PC-9 (cell line): ENCODE measurements around the gene DYNC1I2. TPM values are rescaled to one million over a fixed set of nuclear protein-coding genes. Genes with fewer than 3 reads are reported as not detected.

ENCODE experiments used
- Bru-seq: library from RNA; stranded (reverse); fragments of 400-500 nt; gene quantifications from one replicate; lab custom pipeline; 2021; lab: Mats Ljungman, UMichigan
- BruChase-seq, 2 experiments: library from RNA; stranded (reverse); fragments of 400-500 nt; gene quantifications; one replicate each; lab custom pipeline; 2021; lab: Mats Ljungman, UMichigan
- BruUV-seq: library from RNA; stranded (reverse); fragments of 400-500 nt; replicated peaks from 2 replicates; lab custom pipeline; 2021; lab: Mats Ljungman, UMichigan
- CTCF ChIA-PET: fragments of 300-600 bp; sonication (Branson Sonifier 250); formaldehyde crosslinking; loops from one replicate; lab custom pipeline; 2022; ENCODE audit warnings: antibody characterized with exemption; lab: Charles Lee
- POLR2A ChIA-PET: fragments of 300-600 bp; sonication (Branson Sonifier 250); formaldehyde crosslinking; loops from one replicate; lab custom pipeline; 2022; ENCODE audit warnings: antibody characterized with exemption; ENCODE audit not compliant: unreplicated experiment; lab: Charles Lee
- DNase-seq, 2 experiments: peaks; one replicate each; pipeline versions ENCODE4 v3.0.0 to v3.0.0-alpha.2; 2015 to 2022; ENCODE audit warnings: mixed read lengths in 1 of 2
- H2AFZ ChIP-seq: fragments of 200-600 bp; sonication (generic); 2 replicates; pipeline ENCODE4 v1.8.1; 2017; ENCODE audit warnings: antibody characterized with exemption
- H3F3A ChIP-seq: fragments of 200-600 bp; sonication (generic); 2 replicates; pipeline ENCODE4 v1.8.1; 2017; ENCODE audit warnings: antibody characterized with exemption, mild to moderate bottlenecking, low read depth; ENCODE audit not compliant: insufficient read depth
- H3K27ac ChIP-seq: fragments of 200-600 bp; sonication (generic); 2 replicates; pipeline ENCODE4 v1.6.1; 2016; ENCODE audit warnings: mixed run types
- H3K27me3 ChIP-seq: fragments of 200-600 bp; sonication (generic); 2 replicates; pipeline ENCODE4 v1.6.1; 2016; ENCODE audit warnings: low read depth, mixed run types; ENCODE audit not compliant: insufficient read depth
- H3K36me3 ChIP-seq: fragments of 200-600 bp; sonication (generic); 2 replicates; pipeline ENCODE4 v1.6.1; 2016; ENCODE audit warnings: low read depth, mixed run types
- H3K4me1 ChIP-seq: fragments of 200-600 bp; sonication (generic); replicated peaks from 2 replicates; pipeline ENCODE4 v1.6.1; 2016; ENCODE audit warnings: mixed run types; ENCODE audit not compliant: insufficient read depth
- H3K4me2 ChIP-seq: fragments of 200-600 bp; sonication (generic); 2 replicates; pipeline ENCODE4 v1.6.1; 2017; ENCODE audit warnings: mixed run types
- H3K4me3 ChIP-seq: fragments of 200-600 bp; sonication (generic); 2 replicates; pipeline ENCODE4 v1.6.1; 2016; ENCODE audit warnings: mixed run types
- H3K79me2 ChIP-seq: fragments of 200-600 bp; sonication (generic); 2 replicates; pipeline ENCODE4 v1.6.1; 2017; ENCODE audit warnings: low read depth, mixed run types
- H3K9me2 ChIP-seq: fragments of 200-600 bp; sonication (generic); 2 replicates; pipeline ENCODE4 v1.8.1; 2017; ENCODE audit warnings: mild to moderate bottlenecking; ENCODE audit not compliant: insufficient read depth
- H3K9me3 ChIP-seq: fragments of 200-600 bp; sonication (generic); 2 replicates; pipeline ENCODE4 v1.8.1; 2016; ENCODE audit warnings: low read depth; ENCODE audit not compliant: insufficient read depth
- H4K20me1 ChIP-seq: fragments of 200-600 bp; sonication (generic); 2 replicates; pipeline ENCODE4 v1.8.1; 2017; ENCODE audit not compliant: insufficient read depth
- EZH2 ChIP-seq: fragments of 200-600 bp; sonication (generic); IDR thresholded peaks from 2 replicates; pipeline ENCODE4 v1.8.0; 2017; ENCODE audit warnings: antibody characterized with exemption, low read depth
- intact Hi-C: fragments of 100-400 bp; cut with micrococcal nuclease; formaldehyde crosslinking; loops from one replicate; pipeline ENCODE4 v1.10.0; 2022; ENCODE audit not compliant: unreplicated experiment
- long read RNA-seq: library from polyadenylated mRNA; stranded (forward); transcript quantifications from one replicate; pipeline ENCODE4 v2.0.0, GENCODE V29; 2022
- total RNA-seq: library from RNA; stranded (reverse); gene quantifications from 2 replicates; pipeline ENCODE4 v1.2.3, GENCODE V29; 2021
- TF ChIP-seq, protein P1 (sequence below): fragments of 200-600 bp; sonication (generic); conservative IDR thresholded peaks from 2 replicates; pipeline ENCODE4 v1.6.1; 2017; ENCODE audit warnings: mixed run types, antibody characterized with exemption, mild to moderate bottlenecking, moderate library complexity

Gene DYNC1I2
- total RNA-seq (140 and 151 TPM in 2 replicates), Bru-seq, nascent RNA (percentile 95 among the genes with signal in this experiment), BruChase-seq, experiment 1, labeled RNA remaining after a 2-hour chase (percentile 92 among the genes with signal in this experiment), BruChase-seq, experiment 2, labeled RNA remaining after a 6-hour chase (percentile 89 among the genes with signal in this experiment)
- long read RNA-seq, transcript DYNC1I2-225 (16 exons, 2,494 nt) = minor isoform, 7 of 356 reads
- long read RNA-seq, transcript DYNC1I2-201 (16 exons, 2,589 nt) = major isoform, 142 of 356 reads
- long read RNA-seq, transcript DYNC1I2-203 (16 exons, 2,572 nt) = minor isoform, 104 of 356 reads
- long read RNA-seq, partial matches to known transcripts = 73 of 356 reads
- long read RNA-seq, other reads (novel, unspliced or antisense) = 29 of 356 reads

DNA sequence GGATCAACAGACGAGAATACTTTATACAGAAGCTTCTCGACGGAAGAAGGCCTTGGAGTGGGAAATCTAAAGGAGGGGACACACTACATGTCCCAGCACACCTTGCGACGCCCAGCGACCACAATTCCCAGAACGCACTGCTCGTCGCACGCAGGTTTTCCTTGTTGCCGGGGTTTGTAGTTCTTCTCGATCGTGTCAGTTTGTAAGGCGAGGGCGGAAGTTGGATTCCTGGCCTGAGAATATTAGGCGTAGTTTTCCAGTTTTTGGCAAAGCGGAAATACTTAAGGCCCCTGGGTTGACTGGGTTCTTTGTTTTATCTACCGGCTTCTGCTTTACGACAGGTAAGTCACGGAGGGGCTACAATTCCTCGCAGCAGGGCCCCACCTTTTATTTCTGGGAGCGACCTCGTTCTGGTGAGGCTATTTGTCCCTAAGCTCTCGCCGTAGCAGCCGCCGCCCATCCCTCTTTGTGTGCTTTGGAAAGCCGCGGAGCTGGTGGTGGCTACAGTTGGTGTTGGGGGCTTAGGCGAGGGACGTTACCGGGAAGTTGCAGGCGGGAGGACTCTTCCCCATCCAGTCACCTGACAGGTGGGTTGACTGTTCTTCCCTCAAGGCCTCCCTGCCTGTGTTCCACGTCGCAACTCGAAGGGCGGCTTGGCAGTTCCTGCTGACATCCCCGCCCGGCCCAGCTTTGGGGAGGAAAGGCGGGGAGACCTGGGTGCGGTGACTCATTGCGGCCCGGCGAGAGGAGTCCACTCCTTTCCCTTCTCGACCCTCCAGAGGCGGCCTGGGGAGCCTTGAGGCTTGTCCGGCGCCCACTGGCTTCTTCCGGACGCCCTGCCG lies at the start of gene DYNC1I2:
TSS of gene DYNC1I2 (plus strand) at position 183 of the 842 bp plus-strand sequence. CDS start 2,687 bp downstream, outside the sequence.
- peak within 1 kb of the TSS; percentile 65 for H3K4me3 ChIP-seq
- TF ChIP-seq, protein P1, sequence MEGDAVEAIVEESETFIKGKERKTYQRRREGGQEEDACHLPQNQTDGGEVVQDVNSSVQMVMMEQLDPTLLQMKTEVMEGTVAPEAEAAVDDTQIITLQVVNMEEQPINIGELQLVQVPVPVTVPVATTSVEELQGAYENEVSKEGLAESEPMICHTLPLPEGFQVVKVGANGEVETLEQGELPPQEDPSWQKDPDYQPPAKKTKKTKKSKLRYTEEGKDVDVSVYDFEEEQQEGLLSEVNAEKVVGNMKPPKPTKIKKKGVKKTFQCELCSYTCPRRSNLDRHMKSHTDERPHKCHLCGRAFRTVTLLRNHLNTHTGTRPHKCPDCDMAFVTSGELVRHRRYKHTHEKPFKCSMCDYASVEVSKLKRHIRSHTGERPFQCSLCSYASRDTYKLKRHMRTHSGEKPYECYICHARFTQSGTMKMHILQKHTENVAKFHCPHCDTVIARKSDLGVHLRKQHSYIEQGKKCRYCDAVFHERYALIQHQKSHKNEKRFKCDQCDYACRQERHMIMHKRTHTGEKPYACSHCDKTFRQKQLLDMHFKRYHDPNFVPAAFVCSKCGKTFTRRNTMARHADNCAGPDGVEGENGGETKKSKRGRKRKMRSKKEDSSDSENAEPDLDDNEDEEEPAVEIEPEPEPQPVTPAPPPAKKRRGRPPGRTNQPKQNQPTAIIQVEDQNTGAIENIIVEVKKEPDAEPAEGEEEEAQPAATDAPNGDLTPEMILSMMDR = no peak
- no peak for TF ChIP-seq EZH2
- H3K27me3 ChIP-seq = 0 out of 2 replicates have a peak, but pooled peaks cover 4% of the 10 kb centered on the region
- DNase-seq = peak; percentile 95 to 96
- peak within 1 kb of the TSS; percentile 65 for H3K27ac ChIP-seq
- peaks cover 47% of the 10 kb centered on the region for H3K79me2 ChIP-seq
- H4K20me1 ChIP-seq = peaks cover 21% of the 10 kb centered on the region
- intact Hi-C loops = loop anchor here (5.0 kb wide), 3 partner anchors 90 to 870 kb away; partner anchors contain the start of genes GORASP2 and PDK1
- BruUV-seq = TSS peak; percentile 80
- no peaks in the 10 kb centered on the region; the same call in 1 of the 2 replicates for H3K9me2 ChIP-seq
- POLR2A ChIA-PET = interaction anchor here (0.6 to 1.3 kb wide), 5 partner anchors 20 to 925 kb away, joined by 3 to 5 read pairs (median 4); partner anchors contain the start of genes HAT1 and METTL8
- H3F3A ChIP-seq = no peaks in the 10 kb centered on the region
- CTCF ChIA-PET = interaction anchor here (1.0 to 1.6 kb wide), 3 partner anchors 440 to 789 kb away, joined by 3 to 4 read pairs (median 3); no protein-coding TSS in a partner anchor
- peak within 1 kb of the TSS; percentile 89 for H3K4me2 ChIP-seq
- no peaks in the 10 kb centered on the region for H3K9me3 ChIP-seq
- peak within 1 kb of the TSS; percentile 93 for H2AFZ ChIP-seq
- peaks cover 23% of the 10 kb centered on the region for H3K36me3 ChIP-seq
- H3K4me1 ChIP-seq = peaks cover 11% of the 10 kb centered on the region

GRCh38 chr2:171651667-171652415 lies 35.4 kb upstream of the DYNC1I2 start:
- ChIA-PET POLR2A (interaction anchor here (0.6 kb wide), 1 partner anchor 70 kb away, joined by 4 read pairs; no protein-coding TSS in a partner anchor), CTCF (no interaction called here)
- no peak for TF ChIP-seq EZH2
- TF ChIP-seq, protein P1 = no peak
- peaks cover 21% of the 10 kb centered on the region for H3K27me3 ChIP-seq
- H3K79me2 ChIP-seq = no peaks in the 10 kb centered on the region
- H3K4me3 ChIP-seq = no peak overlapping the region
- H3F3A ChIP-seq = no peaks in the 10 kb centered on the region
- no peak overlapping the region for H2AFZ ChIP-seq
- no peaks in the 10 kb centered on the region for H3K4me1 ChIP-seq
- no peak for DNase-seq
- no TSS peak for BruUV-seq
- H3K27ac ChIP-seq = no peak overlapping the region
- no peaks in the 10 kb centered on the region for H4K20me1 ChIP-seq
- H3K36me3 ChIP-seq = no peaks in the 10 kb centered on the region
- no peaks in the 10 kb centered on the region for H3K9me2 ChIP-seq
- intact Hi-C loops = no loop called here
- H3K4me2 ChIP-seq = no peak overlapping the region
- peaks cover 8% of the 10 kb centered on the region for H3K9me3 ChIP-seq
